ENCODE measurements around the gene RDX. TPM values are rescaled to one million over a fixed set of nuclear protein-coding genes. Genes with fewer than 3 reads are reported as not detected.

The RDX gene
- total and polyA plus RNA-seq, 9 of the 15 experiments (the other 6 are each of a cell fraction or from before 2014, with no cell fraction given): 35.6 to 62.1 (median 54.3) TPM

- no peak for TF ChIP-seq MNT (conservative IDR thresholded peaks at IDR 0.05)
- TF ChIP-seq TEAD4 (IDR thresholded peaks at IDR 0.05; ENCODE audit: low read length): peak; percentile 75
- no peak for TF ChIP-seq TEAD4 (CRISPR knock-in tag; IDR thresholded peaks at IDR 0.05; ENCODE audit: borderline replicate concordance)
- peak; percentile 73 for TF ChIP-seq SOX6 (IDR thresholded peaks at IDR 0.05)
- peak; percentile 34; the same call in 1 of the 2 replicates for TF ChIP-seq ZNF766 (CRISPR knock-in tag; conservative IDR thresholded peaks at IDR 0.05)
- TF ChIP-seq MAFF (IDR thresholded peaks at IDR 0.05; ENCODE audit: low read length): peak; percentile 15; the same call in 1 of the 2 replicates
Measured at GRCh38 chr11:110148775-110149744, 147.4 kb downstream of the RDX start (continued).

GRCh38 chr11:110147962-110148709 lies 148.3 kb downstream of the RDX start:
- Histone ChIP-seq H3K9me1 (ENCODE audit: control insufficient read depth, insufficient read depth, low read length) (no peaks in the 10 kb centered on the region), H3K4me3 (no peak overlapping the region), H3K4me1 (replicated peaks in 1 of 2; ENCODE audit: control insufficient read depth in 2 of 2, insufficient read depth in 2 of 2, low read length in 2 of 2) (peaks cover 0 to 2% of the 10 kb centered on the region in 2 experiments; a peak in 3 of 5 replicates), H3K79me2 (ENCODE audit: control insufficient read depth, insufficient read depth, low read length) (peaks cover 2% of the 10 kb centered on the region; the same call in 1 of the 3 replicates), H3K4me2 (ENCODE audit: insufficient read depth, low read length) (no peak overlapping the region), H3K9me3 (replicated peaks; ENCODE audit: control insufficient read depth, insufficient read depth, low read depth, low read length) (no peaks in the 10 kb centered on the region), H4K20me1 (replicated peaks; ENCODE audit: control insufficient read depth, insufficient read depth, low read length) (no peaks in the 10 kb centered on the region), H3K27me3 (ENCODE audit: control insufficient read depth in 2 of 2, insufficient read depth in 2 of 2, low read length in 2 of 2) (no peaks in the 10 kb centered on the region), H3K27ac (ENCODE audit: extremely low read depth, low read depth, low read length) (peak overlapping the region; percentile 37; the same call in 1 of the 3 replicates), H3K36me3 (ENCODE audit: control insufficient read depth, insufficient read depth, low read length) (no peaks in the 10 kb centered on the region), H2AFZ (ENCODE audit: low read depth, low read length) (no peak overlapping the region), H3K9ac (ENCODE audit: insufficient read depth in 1 of 2, low read depth in 2 of 2, low read length in 2 of 2) (no peak overlapping the region)
- in situ Hi-C loops (cut with MboI) (no loop called here), intact Hi-C loops (cut with micrococcal nuclease) (no loop called here)
- no TSS peak for BruUV-seq (replicated peaks)
- FAIRE-seq (no peak), ATAC-seq (no peak), DNase-seq (ENCODE audit: extremely low read depth in 1 of 4, low spot score in 3 of 4) (no peak)
- ChIA-PET POLR2A (interaction anchor here (1.9 kb wide), 1 partner anchor 10 kb away, joined by 7 read pairs; no protein-coding TSS in a partner anchor), CTCF (ENCODE audit: low intra/inter-chr PET ratio) (no interaction called here)
- 9% methylated on average over 3 of the region's 3 CpGs for WGBS (ENCODE audit: insufficient coverage, low coverage, missing lambda C conversion rate)
- TF ChIP-seq PHB (CRISPR knock-in tag; IDR thresholded peaks at IDR 0.05) (no peak), MEF2D (tag; conservative IDR thresholded peaks at IDR 0.05; ENCODE audit: low read depth) (no peak), GTF2F1 (IDR thresholded peaks at IDR 0.05; ENCODE audit: low read depth, low read length) (no peak), CAMTA2 (CRISPR knock-in tag; conservative IDR thresholded peaks at IDR 0.05) (no peak), NR0B1 (IDR thresholded peaks at IDR 0.05; ENCODE audit: partially characterized antibody) (no peak), SOX6 (IDR thresholded peaks at IDR 0.05) (peak; percentile 36; the same call in 1 of the 2 replicates), ARID1B (IDR thresholded peaks at IDR 0.05) (peak; percentile 22; the same call in 1 of the 2 replicates), ZNF274 (IDR thresholded peaks at IDR 0.05; ENCODE audit: borderline replicate concordance, low read depth, low read length) (no peak), CBFA2T3 (IDR thresholded peaks at IDR 0.05) (peak; percentile 52), GATAD2A (IDR thresholded peaks at IDR 0.05) (no peak), EWSR1 (IDR thresholded peaks at IDR 0.05; ENCODE audit: borderline replicate concordance, low read depth, partially characterized antibody) (no peak), MEIS2 (IDR thresholded peaks at IDR 0.05; ENCODE audit: partially characterized antibody) (peak; percentile 18), ZNF24 (IDR thresholded peaks at IDR 0.05) (0 out of 2 replicates have a peak, but pooled peaks have one; percentile 52)

Measured in K562 (cell line).